ENCODE results near the gene LBR.

The LBR gene

GRCh38 chr1:225378880-225379279 is 49.0 kb downstream of the LBR start:
- no peak for DNase-seq (ENCODE audit: low read depth in 3 of 3)

GRCh38 chr1:225374996-225375395 is 52.8 kb downstream of the LBR start:
- DNase-seq (ENCODE audit: low read depth in 3 of 3) = no peak

GRCh38 chr1:225373155-225373554 is 54.7 kb downstream of the LBR start:
- no peak for DNase-seq (ENCODE audit: low read depth in 3 of 3)

- no peak for DNase-seq (ENCODE audit: low read depth in 3 of 3)
These were observed 56.4 kb downstream of the LBR start for GRCh38 chr1:225371366-225372010.

GRCh38 chr1:225368036-225368552 is 59.7 kb downstream of the LBR start:
- DNase-seq (ENCODE audit: low read depth in 3 of 3) = no peak

GRCh38 chr1:225366552-225366951 is 61.3 kb downstream of the LBR start:
- no peak for DNase-seq (ENCODE audit: low read depth in 3 of 3)

GRCh38 chr1:225366018-225366417 is 61.8 kb downstream of the LBR start:
- no peak for DNase-seq (ENCODE audit: low read depth in 3 of 3)

- DNase-seq (ENCODE audit: low read depth in 3 of 3) = no peak
These were observed 63.4 kb downstream of the LBR start for GRCh38 chr1:225364439-225364838.

- no peak for DNase-seq (ENCODE audit: low read depth in 3 of 3)
These were observed 65.0 kb downstream of the LBR start for GRCh38 chr1:225362805-225363204.

GRCh38 chr1:225361176-225361575 is 66.7 kb downstream of the LBR start:
- DNase-seq (ENCODE audit: low read depth in 3 of 3) = no peak

GRCh38 chr1:225360119-225360518 is 67.7 kb downstream of the LBR start:
- DNase-seq (ENCODE audit: low read depth in 3 of 3) = no peak

GRCh38 chr1:225355863-225356262 is 72.0 kb downstream of the LBR start:
- no peak for DNase-seq (ENCODE audit: low read depth in 3 of 3)

GRCh38 chr1:225354906-225355305 is 72.9 kb downstream of the LBR start:
- DNase-seq (ENCODE audit: low read depth in 3 of 3) = no peak
